Mesenchymal stem cell (in vitro differentiated cells and primary cell): ENCODE results near the gene GNPDA2.
"Not testable (repeated sequence)": the region's sequence is repeated elsewhere in the genome, so short reads cannot be mapped to it uniquely, and the experiment has no call there.

Experiments used
- DNase-seq: peaks from one replicate; pipeline ENCODE4 v3.0.0-alpha.2; 2013
- H2AFZ ChIP-seq: one replicate; pipeline ENCODE4 v1.6.1; 2013; ENCODE audit warnings: low read depth, mild to moderate bottlenecking, control low read depth, inconsistent platforms, low read length, moderate library complexity
- H2AK5ac ChIP-seq: 2 replicates; pipeline ENCODE4 v1.6.1; 2013; ENCODE audit warnings: low read length, moderate library complexity, mild to moderate bottlenecking, inconsistent platforms; ENCODE audit not compliant: severe bottlenecking
- H2BK120ac ChIP-seq: one replicate; pipeline ENCODE4 v1.6.1; 2013; ENCODE audit warnings: low read depth, mild to moderate bottlenecking, inconsistent platforms, low read length, moderate library complexity
- H2BK12ac ChIP-seq, 2 experiments: one replicate each; pipeline ENCODE4 v1.6.1; 2013; ENCODE audit warnings: inconsistent platforms in 2 of 2, low read length in 2 of 2, mild to moderate bottlenecking in 2 of 2, moderate library complexity in 2 of 2, control low read depth in 1 of 2
- H2BK15ac ChIP-seq: one replicate; pipeline ENCODE4 v1.6.1; 2013; ENCODE audit warnings: mild to moderate bottlenecking, low read depth, inconsistent platforms; ENCODE audit not compliant: poor library complexity, severe bottlenecking
- H2BK5ac ChIP-seq: 2 replicates; pipeline ENCODE4 v1.6.1; 2013; ENCODE audit warnings: low read depth, mild to moderate bottlenecking, low read length, control low read depth, inconsistent platforms; ENCODE audit not compliant: poor library complexity, severe bottlenecking
- H3K14ac ChIP-seq, 2 experiments: one replicate each; pipeline ENCODE4 v1.6.1; 2013; ENCODE audit warnings: inconsistent platforms in 2 of 2, low read length in 2 of 2, control low read depth in 1 of 2, mild to moderate bottlenecking in 1 of 2, moderate library complexity in 1 of 2
- H3K18ac ChIP-seq, 2 experiments: one replicate each; pipeline ENCODE4 v1.6.1; 2013; ENCODE audit warnings: inconsistent platforms in 2 of 2, low read length in 2 of 2, control low read depth in 1 of 2, low read depth in 1 of 2, mild to moderate bottlenecking in 1 of 2
- H3K23ac ChIP-seq, 2 experiments: one replicate each; pipeline ENCODE4 v1.6.1; 2013; ENCODE audit warnings: inconsistent platforms in 2 of 2, low read length in 2 of 2, mild to moderate bottlenecking in 2 of 2, moderate library complexity in 2 of 2, control low read depth in 1 of 2
- H3K27ac ChIP-seq: 2 replicates; pipeline ENCODE4 v1.5.1; 2013; ENCODE audit warnings: mild to moderate bottlenecking, moderate library complexity, low read length, control low read depth, inconsistent platforms; ENCODE audit not compliant: poor library complexity, severe bottlenecking
- H3K27me3 ChIP-seq, 2 experiments: 2 replicates each; pipeline versions ENCODE4 v1.6.1 to v1.7.0; 2013; ENCODE audit warnings: low read length in 2 of 2, mild to moderate bottlenecking in 2 of 2, moderate library complexity in 2 of 2, control low read depth in 1 of 2, inconsistent platforms in 1 of 2; ENCODE audit not compliant: control insufficient read depth in 1 of 2, insufficient read depth in 1 of 2
- H3K36me3 ChIP-seq, 2 experiments: 2 replicates each; pipeline versions ENCODE4 v1.6.1 to v1.7.0; 2013; ENCODE audit warnings: low read length in 2 of 2, control low read depth in 1 of 2, inconsistent platforms in 1 of 2, low read depth in 1 of 2, mild to moderate bottlenecking in 1 of 2; ENCODE audit not compliant: insufficient read depth in 2 of 2, control insufficient read depth in 1 of 2
- H3K4ac ChIP-seq, 2 experiments: one replicate each; pipeline ENCODE4 v1.6.1; 2013; ENCODE audit warnings: inconsistent platforms in 2 of 2, low read length in 2 of 2, mild to moderate bottlenecking in 2 of 2, moderate library complexity in 2 of 2, control low read depth in 1 of 2, low read depth in 1 of 2
- H3K4me1 ChIP-seq: 2 replicates; pipeline ENCODE4 v1.6.1; 2013; ENCODE audit warnings: low read depth, low read length, control low read depth; ENCODE audit not compliant: control insufficient read depth, insufficient read depth
- H3K4me2 ChIP-seq: 2 replicates; pipeline ENCODE4 v1.6.1; 2013; ENCODE audit warnings: low read length, mild to moderate bottlenecking, inconsistent platforms; ENCODE audit not compliant: poor library complexity, severe bottlenecking
- H3K4me3 ChIP-seq, 2 experiments: 2 replicates each; pipeline versions ENCODE4 v1.5.1 to v1.7.0; 2013; ENCODE audit warnings: low read length in 2 of 2, mild to moderate bottlenecking in 2 of 2, control low read depth in 1 of 2, low read depth in 1 of 2; ENCODE audit not compliant: insufficient read depth in 1 of 2
- H3K79me1 ChIP-seq: replicated peaks from 2 replicates; pipeline ENCODE4 v1.6.1; 2013; ENCODE audit warnings: mild to moderate bottlenecking, control low read depth, low read length, inconsistent platforms; ENCODE audit not compliant: poor library complexity, severe bottlenecking
- H3K9ac ChIP-seq: 2 replicates; pipeline ENCODE4 v1.7.0; 2013; ENCODE audit warnings: mild to moderate bottlenecking, low read length, moderate library complexity
- H3K9me3 ChIP-seq: 2 replicates; pipeline ENCODE4 v1.7.0; 2013; ENCODE audit warnings: mild to moderate bottlenecking, low read length; ENCODE audit not compliant: control insufficient read depth
- H4K8ac ChIP-seq: one replicate; pipeline ENCODE4 v1.6.1; 2013; ENCODE audit warnings: inconsistent platforms, mild to moderate bottlenecking, low read length, moderate library complexity
- H4K91ac ChIP-seq: one replicate; pipeline ENCODE4 v1.6.1; 2013; ENCODE audit warnings: mild to moderate bottlenecking, low read length, inconsistent platforms
- WGBS: methylation state at CpG from one replicate; pipeline ENCODE4 v1.1.7; 2013; ENCODE audit warnings: mixed read lengths; 5-methylcytosine and 5-hydroxymethylcytosine counted together

GNPDA2 gene

DNA sequence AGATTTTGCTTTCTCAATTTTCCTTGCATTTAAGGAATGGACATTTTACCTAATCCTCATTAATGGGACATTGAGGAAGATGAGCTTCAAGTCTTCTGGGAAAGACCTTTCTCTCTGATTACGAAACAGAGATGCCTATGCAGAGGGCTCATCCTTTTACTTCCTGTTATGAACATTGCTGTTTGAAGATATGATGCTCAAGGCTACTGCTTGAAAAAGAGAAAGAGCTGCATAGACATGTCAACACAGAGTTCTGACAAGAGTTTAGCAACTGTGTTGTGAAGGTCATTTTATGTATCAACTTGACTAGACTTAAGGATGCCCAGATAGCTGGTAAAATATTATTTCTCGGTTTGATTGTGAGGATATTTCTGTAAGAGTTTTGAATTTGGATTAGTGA lies 13.8 kb upstream of the GNPDA2 start:
- no peak overlapping the region for H2AK5ac ChIP-seq
- H2BK15ac ChIP-seq = no peak overlapping the region
- H2BK120ac ChIP-seq = no peak overlapping the region
- H3K4me2 ChIP-seq = no peak overlapping the region
- H4K8ac ChIP-seq = no peak overlapping the region
- no peaks in the 10 kb centered on the region for H3K36me3 ChIP-seq
- H3K4me3 ChIP-seq = no peak overlapping the region
- no peaks in the 10 kb centered on the region for H3K9me3 ChIP-seq
- no peak overlapping the region for H3K23ac ChIP-seq
- DNase-seq = no peak
- no peaks in the 10 kb centered on the region for H3K27me3 ChIP-seq
- no peak overlapping the region for H3K27ac ChIP-seq
- H3K9ac ChIP-seq = no peak overlapping the region
- H4K91ac ChIP-seq = no peak overlapping the region
- H3K4me1 ChIP-seq = no peaks in the 10 kb centered on the region
- WGBS = 81% methylated on average over 2 of the region's 2 CpGs
- no peak overlapping the region for H2AFZ ChIP-seq
- H2BK5ac ChIP-seq = no peak overlapping the region
- H2BK12ac ChIP-seq = no peak overlapping the region
- no peak overlapping the region for H3K14ac ChIP-seq
- H3K4ac ChIP-seq = no peak overlapping the region
- H3K79me1 ChIP-seq = no peaks in the 10 kb centered on the region
- H3K18ac ChIP-seq = no peak overlapping the region

- Histone ChIP-seq H3K18ac (no peak overlapping the region), H3K27ac (no peak overlapping the region), H3K4me2 (no peak overlapping the region), H3K4me3 (no peak overlapping the region), H2BK15ac (no peak overlapping the region), H3K9ac (no peak overlapping the region), H3K27me3 (no peaks in the 10 kb centered on the region), H4K91ac (no peak overlapping the region), H3K23ac (no peak overlapping the region), H3K4me1 (no peaks in the 10 kb centered on the region), H2BK12ac (no peak overlapping the region), H3K79me1 (no peaks in the 10 kb centered on the region), H2AK5ac (no peak overlapping the region), H3K14ac (no peak overlapping the region), H3K36me3 (no peaks in the 10 kb centered on the region), H3K4ac (no peak overlapping the region), H3K9me3 (no peaks in the 10 kb centered on the region), H4K8ac (no peak overlapping the region), H2BK5ac (no peak overlapping the region), H2AFZ (no peak overlapping the region), H2BK120ac (no peak overlapping the region)
- peak; percentile 27 for DNase-seq
- 100% methylated on average over 1 of the region's 2 CpGs for WGBS
Measured at GRCh38 chr4:44738615-44739014, 12.3 kb upstream of the GNPDA2 start.

DNA sequence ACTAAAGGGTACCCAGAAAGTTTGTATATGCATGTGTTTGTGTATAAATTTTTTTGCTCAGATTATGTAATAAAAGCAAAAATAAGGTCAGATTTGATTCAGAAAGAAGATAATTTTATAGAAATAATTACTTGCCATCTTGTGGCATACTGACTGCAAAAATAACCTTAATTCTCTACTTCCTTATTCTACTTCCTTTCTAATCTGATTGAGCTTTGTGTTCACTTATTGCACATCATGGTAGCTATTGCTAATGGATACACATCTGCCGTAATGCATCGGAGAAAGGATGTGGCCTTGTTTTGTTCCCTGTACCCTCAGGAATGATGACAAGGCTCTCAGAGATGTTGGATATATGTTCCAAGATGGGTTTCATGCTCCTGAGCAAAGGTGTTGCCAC lies 10.5 kb upstream of the GNPDA2 start:
- Histone ChIP-seq H3K4me3 (no peak overlapping the region), H3K4me1 (no peaks in the 10 kb centered on the region), H3K4ac (no peak overlapping the region), H3K27ac (no peak overlapping the region), H3K9me3 (no peaks in the 10 kb centered on the region), H3K18ac (no peak overlapping the region), H3K14ac (no peak overlapping the region), H2AK5ac (no peak overlapping the region), H3K27me3 (no peaks in the 10 kb centered on the region), H2BK15ac (no peak overlapping the region), H2AFZ (no peak overlapping the region), H3K79me1 (no peaks in the 10 kb centered on the region), H3K4me2 (no peak overlapping the region), H3K36me3 (no peaks in the 10 kb centered on the region), H2BK12ac (no peak overlapping the region), H3K23ac (no peak overlapping the region), H2BK5ac (no peak overlapping the region), H4K8ac (no peak overlapping the region), H2BK120ac (no peak overlapping the region), H4K91ac (no peak overlapping the region), H3K9ac (no peak overlapping the region)
- DNase-seq = no peak
- WGBS = 97% methylated on average over 2 of the region's 2 CpGs

GRCh38 chr4:44728694-44729093 lies 2.3 kb upstream of the GNPDA2 start:
- not testable (repeated sequence) for H3K4me2 ChIP-seq, H3K14ac ChIP-seq, H3K9me3 ChIP-seq, H2AFZ ChIP-seq, H2BK120ac ChIP-seq, H3K4me3 ChIP-seq, H3K79me1 ChIP-seq, H3K27me3 ChIP-seq, H3K27ac ChIP-seq, H3K4ac ChIP-seq, DNase-seq, H2AK5ac ChIP-seq, H2BK5ac ChIP-seq, H4K8ac ChIP-seq, H3K18ac ChIP-seq, H3K9ac ChIP-seq, H2BK15ac ChIP-seq, H3K23ac ChIP-seq, H3K36me3 ChIP-seq, H2BK12ac ChIP-seq, H3K4me1 ChIP-seq, H4K91ac ChIP-seq
- 95% methylated on average over 5 of the region's 9 CpGs for WGBS
